ENCODE measurements around the gene ANAPC10.

GRCh38 chr4:145035494-145036136 is 62.4 kb downstream of the ANAPC10 start:
- TF ChIP-seq CTCF (IDR thresholded peaks at IDR 0.05) (no peak), POLR2A (IDR thresholded peaks at IDR 0.05) (no peak)
